ENCODE measurements around the gene KCNH5.

DNA sequence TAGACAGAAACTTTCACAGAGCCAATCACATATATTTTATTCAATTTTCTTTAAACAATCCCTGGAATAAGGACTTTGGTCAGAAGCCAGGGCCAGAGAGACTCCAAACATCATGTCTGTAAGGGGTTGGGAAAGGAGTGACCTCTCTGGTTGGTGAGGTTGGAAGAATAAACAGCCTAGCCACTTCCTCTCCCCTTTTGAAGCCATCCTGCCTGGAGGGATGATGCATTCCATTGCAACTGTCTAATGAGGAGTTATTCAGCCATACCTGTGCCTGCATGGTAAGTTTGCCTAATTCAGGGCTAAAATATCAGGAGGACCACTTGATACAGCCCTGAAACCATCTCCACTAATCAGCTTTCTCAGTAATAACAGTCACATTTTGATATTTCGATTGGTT, 299.8 kb downstream of the KCNH5 start:
- TF ChIP-seq CTCF (IDR thresholded peaks at IDR 0.05; ENCODE audit: borderline replicate concordance, extremely low read depth, low read length, poor library complexity, severe bottlenecking) (no peak), EZH2 (IDR thresholded peaks at IDR 0.05; ENCODE audit: borderline replicate concordance, low read depth, low read length, severe bottlenecking) (no peak)
